Measurements from ENCODE around the gene MYT1.

Gene MYT1

GRCh38 chr20:64153410-64153809 lies 10.8 kb upstream of the MYT1 start:
- TF ChIP-seq TAF1 (IDR thresholded peaks at IDR 0.05; ENCODE audit: low read depth) (no peak), EGR1 (IDR thresholded peaks at IDR 0.05) (no peak), YY1 (IDR thresholded peaks at IDR 0.05; ENCODE audit: low read depth) (no peak), CEBPB (IDR thresholded peaks at IDR 0.05) (no peak), REST (IDR thresholded peaks at IDR 0.05; ENCODE audit: low read depth) (no peak), TEAD4 (IDR thresholded peaks at IDR 0.05) (no peak), FOXM1 (IDR thresholded peaks at IDR 0.05; ENCODE audit: borderline replicate concordance, low read depth) (no peak), MAX (IDR thresholded peaks at IDR 0.05) (no peak), EP300 (IDR thresholded peaks at IDR 0.05; ENCODE audit: borderline replicate concordance) (no peak), CREB1 (IDR thresholded peaks at IDR 0.05; ENCODE audit: low read depth) (no peak), TCF12 (IDR thresholded peaks at IDR 0.05; ENCODE audit: low read depth) (no peak), ZBTB7A (IDR thresholded peaks at IDR 0.05; ENCODE audit: low read depth) (no peak)

GRCh38 chr20:64153861-64154589 lies 10.2 kb upstream of the MYT1 start:
- TF ChIP-seq YY1 (IDR thresholded peaks at IDR 0.05; ENCODE audit: low read depth), result no peak
- no peak for TF ChIP-seq REST (IDR thresholded peaks at IDR 0.05; ENCODE audit: low read depth)
- no peak for TF ChIP-seq USF1 (IDR thresholded peaks at IDR 0.05)
- TF ChIP-seq TCF12 (IDR thresholded peaks at IDR 0.05; ENCODE audit: low read depth), result no peak
- TF ChIP-seq TAF1 (IDR thresholded peaks at IDR 0.05; ENCODE audit: low read depth), result no peak
- TF ChIP-seq CREB1 (IDR thresholded peaks at IDR 0.05; ENCODE audit: low read depth), result no peak
- no peak for TF ChIP-seq EP300 (IDR thresholded peaks at IDR 0.05; ENCODE audit: borderline replicate concordance)
- TF ChIP-seq FOXM1 (IDR thresholded peaks at IDR 0.05; ENCODE audit: borderline replicate concordance, low read depth), result no peak
- TF ChIP-seq EGR1 (IDR thresholded peaks at IDR 0.05), result no peak
- no peak for TF ChIP-seq TEAD4 (IDR thresholded peaks at IDR 0.05)
- no peak for TF ChIP-seq RAD21 (IDR thresholded peaks at IDR 0.05; ENCODE audit: low read depth)
- TF ChIP-seq CEBPB (IDR thresholded peaks at IDR 0.05), result no peak
- no peak for TF ChIP-seq ZBTB7A (IDR thresholded peaks at IDR 0.05; ENCODE audit: low read depth)
- TF ChIP-seq MAX (IDR thresholded peaks at IDR 0.05), result no peak
- TF ChIP-seq NFIC (IDR thresholded peaks at IDR 0.05), result no peak

- TF ChIP-seq TAF1 (IDR thresholded peaks at IDR 0.05; ENCODE audit: low read depth) (no peak), ZBTB7A (IDR thresholded peaks at IDR 0.05; ENCODE audit: low read depth) (no peak), MAX (IDR thresholded peaks at IDR 0.05) (no peak), NFIC (IDR thresholded peaks at IDR 0.05) (no peak), YY1 (IDR thresholded peaks at IDR 0.05; ENCODE audit: low read depth) (no peak), EP300 (IDR thresholded peaks at IDR 0.05; ENCODE audit: borderline replicate concordance) (no peak), EGR1 (IDR thresholded peaks at IDR 0.05) (no peak), REST (IDR thresholded peaks at IDR 0.05; ENCODE audit: low read depth) (no peak), FOXM1 (IDR thresholded peaks at IDR 0.05; ENCODE audit: borderline replicate concordance, low read depth) (no peak), CREB1 (IDR thresholded peaks at IDR 0.05; ENCODE audit: low read depth) (no peak), CEBPB (IDR thresholded peaks at IDR 0.05) (no peak), TEAD4 (IDR thresholded peaks at IDR 0.05) (no peak), USF1 (IDR thresholded peaks at IDR 0.05) (no peak)
Observed at GRCh38 chr20:64154590-64155257, 9.5 kb upstream of the MYT1 start.

Measured in Ishikawa (cell line).